Measurements from ENCODE around the gene TMEM106C. TPM values are rescaled to one million over a fixed set of nuclear protein-coding genes. Genes with fewer than 3 reads are reported as not detected.

The TMEM106C gene
- total and polyA plus RNA-seq, 2 of the 13 experiments (the other 11 are each of a cell fraction or from before 2014, with no cell fraction given): 132 to 192 TPM

DNA sequence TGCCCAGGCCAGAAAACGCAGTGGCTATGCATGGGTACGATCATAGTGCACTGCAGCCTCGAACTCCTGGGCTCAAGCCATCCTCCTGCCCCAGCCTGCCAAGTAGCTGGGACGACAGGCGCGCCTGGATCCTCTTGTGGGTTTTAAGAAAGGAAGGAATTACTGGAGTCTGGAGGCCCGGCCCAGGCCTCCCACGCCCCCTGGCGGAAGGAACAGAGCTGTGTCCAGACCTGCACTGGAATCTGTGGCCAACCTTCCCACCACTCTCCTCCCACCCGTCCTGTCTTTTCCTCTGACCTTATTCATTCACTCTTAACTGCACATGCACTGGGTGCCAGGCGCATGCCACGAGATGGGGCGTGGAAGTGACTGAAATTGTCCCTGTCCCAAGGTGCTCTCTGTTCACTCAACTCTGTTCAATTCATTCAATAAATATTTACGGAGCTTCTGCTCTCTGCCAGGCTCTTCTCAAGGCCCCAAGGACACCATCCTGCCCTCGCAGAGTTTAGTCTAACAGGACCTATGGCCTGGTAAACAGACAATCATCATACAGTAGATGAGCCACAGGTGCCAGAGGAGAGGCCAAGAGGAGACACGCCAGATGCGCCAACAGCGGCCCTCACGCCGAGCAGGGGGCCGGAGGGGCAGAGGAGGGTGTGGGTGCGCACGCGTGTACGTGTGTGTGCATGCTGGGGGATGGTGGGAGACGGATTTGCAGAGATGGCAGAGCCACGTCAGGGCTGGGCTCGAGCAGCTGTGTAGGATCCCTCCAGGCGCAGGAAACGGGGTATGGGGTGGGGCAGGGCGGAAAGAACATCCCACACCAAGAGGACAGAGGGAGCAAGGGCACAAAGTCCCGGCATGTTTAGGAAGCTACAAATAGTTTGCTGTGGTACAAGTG, 13.7 kb upstream of the TMEM106C start (continued):
- no peak for TF ChIP-seq POLR2AphosphoS5 (IDR thresholded peaks at IDR 0.05; ENCODE audit: low read depth, low read length)
- TF ChIP-seq ZNF850 (CRISPR knock-in tag; conservative IDR thresholded peaks at IDR 0.05): no peak
- TF ChIP-seq, protein P1, sequence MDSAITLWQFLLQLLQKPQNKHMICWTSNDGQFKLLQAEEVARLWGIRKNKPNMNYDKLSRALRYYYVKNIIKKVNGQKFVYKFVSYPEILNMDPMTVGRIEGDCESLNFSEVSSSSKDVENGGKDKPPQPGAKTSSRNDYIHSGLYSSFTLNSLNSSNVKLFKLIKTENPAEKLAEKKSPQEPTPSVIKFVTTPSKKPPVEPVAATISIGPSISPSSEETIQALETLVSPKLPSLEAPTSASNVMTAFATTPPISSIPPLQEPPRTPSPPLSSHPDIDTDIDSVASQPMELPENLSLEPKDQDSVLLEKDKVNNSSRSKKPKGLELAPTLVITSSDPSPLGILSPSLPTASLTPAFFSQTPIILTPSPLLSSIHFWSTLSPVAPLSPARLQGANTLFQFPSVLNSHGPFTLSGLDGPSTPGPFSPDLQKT (CRISPR knock-in tag; IDR thresholded peaks at IDR 0.05; ENCODE audit: borderline replicate concordance): no peak
- TF ChIP-seq, protein P2, sequence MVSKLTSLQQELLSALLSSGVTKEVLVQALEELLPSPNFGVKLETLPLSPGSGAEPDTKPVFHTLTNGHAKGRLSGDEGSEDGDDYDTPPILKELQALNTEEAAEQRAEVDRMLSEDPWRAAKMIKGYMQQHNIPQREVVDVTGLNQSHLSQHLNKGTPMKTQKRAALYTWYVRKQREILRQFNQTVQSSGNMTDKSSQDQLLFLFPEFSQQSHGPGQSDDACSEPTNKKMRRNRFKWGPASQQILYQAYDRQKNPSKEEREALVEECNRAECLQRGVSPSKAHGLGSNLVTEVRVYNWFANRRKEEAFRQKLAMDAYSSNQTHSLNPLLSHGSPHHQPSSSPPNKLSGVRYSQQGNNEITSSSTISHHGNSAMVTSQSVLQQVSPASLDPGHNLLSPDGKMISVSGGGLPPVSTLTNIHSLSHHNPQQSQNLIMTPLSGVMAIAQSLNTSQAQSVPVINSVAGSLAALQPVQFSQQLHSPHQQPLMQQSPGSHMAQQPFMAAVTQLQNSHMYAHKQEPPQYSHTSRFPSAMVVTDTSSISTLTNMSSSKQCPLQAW (CRISPR knock-in tag; IDR thresholded peaks at IDR 0.05): no peak
- TF ChIP-seq KLF12 (CRISPR knock-in tag; IDR thresholded peaks at IDR 0.05; ENCODE audit: borderline replicate concordance): no peak
- TF ChIP-seq IRX3 (CRISPR knock-in tag; IDR thresholded peaks at IDR 0.05; ENCODE audit: borderline replicate concordance, low read depth): no peak
- TF ChIP-seq, protein P3, sequence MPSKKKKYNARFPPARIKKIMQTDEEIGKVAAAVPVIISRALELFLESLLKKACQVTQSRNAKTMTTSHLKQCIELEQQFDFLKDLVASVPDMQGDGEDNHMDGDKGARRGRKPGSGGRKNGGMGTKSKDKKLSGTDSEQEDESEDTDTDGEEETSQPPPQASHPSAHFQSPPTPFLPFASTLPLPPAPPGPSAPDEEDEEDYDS (CRISPR knock-in tag; IDR thresholded peaks at IDR 0.05): no peak
- TF ChIP-seq, protein P4, sequence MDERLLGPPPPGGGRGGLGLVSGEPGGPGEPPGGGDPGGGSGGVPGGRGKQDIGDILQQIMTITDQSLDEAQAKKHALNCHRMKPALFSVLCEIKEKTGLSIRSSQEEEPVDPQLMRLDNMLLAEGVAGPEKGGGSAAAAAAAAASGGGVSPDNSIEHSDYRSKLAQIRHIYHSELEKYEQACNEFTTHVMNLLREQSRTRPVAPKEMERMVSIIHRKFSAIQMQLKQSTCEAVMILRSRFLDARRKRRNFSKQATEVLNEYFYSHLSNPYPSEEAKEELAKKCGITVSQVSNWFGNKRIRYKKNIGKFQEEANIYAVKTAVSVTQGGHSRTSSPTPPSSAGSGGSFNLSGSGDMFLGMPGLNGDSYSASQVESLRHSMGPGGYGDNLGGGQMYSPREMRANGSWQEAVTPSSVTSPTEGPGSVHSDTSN (CRISPR knock-in tag; IDR thresholded peaks at IDR 0.05): no peak
- TF ChIP-seq GTF2F1 (IDR thresholded peaks at IDR 0.05; ENCODE audit: low read length): no peak
- TF ChIP-seq ZBTB42 (CRISPR knock-in tag; IDR thresholded peaks at IDR 0.05): peak; percentile 31; the same call in 1 of the 2 replicates
- no peak for TF ChIP-seq ISL2 (CRISPR knock-in tag; IDR thresholded peaks at IDR 0.05)
- no peak for TF ChIP-seq SATB2 (CRISPR knock-in tag; IDR thresholded peaks at IDR 0.05)
- TF ChIP-seq, protein P5, sequence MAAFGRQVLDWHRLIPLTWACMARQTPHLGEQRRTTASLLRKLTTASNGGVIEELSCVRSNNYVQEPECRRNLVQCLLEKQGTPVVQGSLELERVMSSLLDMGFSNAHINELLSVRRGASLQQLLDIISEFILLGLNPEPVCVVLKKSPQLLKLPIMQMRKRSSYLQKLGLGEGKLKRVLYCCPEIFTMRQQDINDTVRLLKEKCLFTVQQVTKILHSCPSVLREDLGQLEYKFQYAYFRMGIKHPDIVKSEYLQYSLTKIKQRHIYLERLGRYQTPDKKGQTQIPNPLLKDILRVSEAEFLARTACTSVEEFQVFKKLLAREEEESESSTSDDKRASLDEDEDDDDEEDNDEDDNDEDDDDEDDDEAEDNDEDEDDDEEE (CRISPR knock-in tag; IDR thresholded peaks at IDR 0.05): no peak
- peak in 1 of 2 experiments; percentile 57; a peak in 2 of 4 replicates for TF ChIP-seq NR2F1 (CRISPR knock-in tag; IDR thresholded peaks at IDR 0.05)
- TF ChIP-seq ZNF782 (CRISPR knock-in tag; IDR thresholded peaks at IDR 0.05; ENCODE audit: borderline replicate concordance): no peak
- TF ChIP-seq RFX3 (CRISPR knock-in tag; IDR thresholded peaks at IDR 0.05): no peak
- TF ChIP-seq SIX4 (CRISPR knock-in tag; IDR thresholded peaks at IDR 0.05): no peak
- peak; percentile 57; the same call in 1 of the 2 replicates for TF ChIP-seq NCOA2 (CRISPR knock-in tag; IDR thresholded peaks at IDR 0.05)
- 0 out of 2 replicates have a peak, but pooled peaks have one; percentile 21 for TF ChIP-seq SP4 (CRISPR knock-in tag; IDR thresholded peaks at IDR 0.05)
- TF ChIP-seq FOXO1 (CRISPR knock-in tag; IDR thresholded peaks at IDR 0.05): no peak; the same call in none of the 2 replicates
- TF ChIP-seq SUZ12 (IDR thresholded peaks at IDR 0.05; ENCODE audit: low read depth, low read length): no peak

All from HepG2 (cell line).